Astrocyte of the cerebellum (primary cell): Measurements from ENCODE around the gene PHF21B.

Experiments used
- DNase-seq: peaks from one replicate; pipeline ENCODE4 v3.0.0-alpha.2; 2011; ENCODE audit warnings: low read depth
- H3K4me3 ChIP-seq: 2 replicates; pipeline ENCODE4 v1.5.1; 2011; ENCODE audit warnings: mild to moderate bottlenecking, low read depth, low read length, moderate library complexity
- CTCF ChIP-seq: IDR thresholded peaks from 2 replicates; pipeline ENCODE4 v1.5.1; 2012; ENCODE audit warnings: low read length, low read depth, moderate library complexity, mild to moderate bottlenecking; ENCODE audit errors: missing control alignments
- in situ Hi-C: cut with HindIII; loops from 2 replicates; pipeline ENCODE4 v1.10.0; 2017; ENCODE audit warnings: low sequenced_read_pairs

The PHF21B gene

GRCh38 chr22:45034821-45035220 lies 25.0 kb upstream of the PHF21B start:
- no peak for DNase-seq
- TF ChIP-seq CTCF: no peak
- H3K4me3 ChIP-seq: no peak overlapping the region
- in situ Hi-C loops: no loop called here

GRCh38 chr22:45034156-45034555 lies 24.4 kb upstream of the PHF21B start:
- no peak overlapping the region for H3K4me3 ChIP-seq
- DNase-seq: no peak
- in situ Hi-C loops: no loop called here
- no peak for TF ChIP-seq CTCF

GRCh38 chr22:45033136-45033535 lies 23.3 kb upstream of the PHF21B start:
- no peak for DNase-seq

GRCh38 chr22:45031629-45032403 lies 22.0 kb upstream of the PHF21B start:
- in situ Hi-C loops: no loop called here
- no peak for DNase-seq
- TF ChIP-seq CTCF: no peak
- H3K4me3 ChIP-seq: no peak overlapping the region

More at GRCh38 chr22:45033136-45033535, 23.3 kb upstream of the PHF21B start:
- TF ChIP-seq CTCF: no peak
- no peak overlapping the region for H3K4me3 ChIP-seq
- in situ Hi-C loops: no loop called here

- TF ChIP-seq CTCF: no peak
- DNase-seq: no peak
- no peak overlapping the region for H3K4me3 ChIP-seq
- in situ Hi-C loops: no loop called here
Observed at GRCh38 chr22:45029501-45029900, 19.7 kb upstream of the PHF21B start.

- DNase-seq: no peak
- in situ Hi-C loops: no loop called here
- no peak overlapping the region for H3K4me3 ChIP-seq
- no peak for TF ChIP-seq CTCF
Observed at GRCh38 chr22:45026511-45026910, 16.7 kb upstream of the PHF21B start.
